ENCODE measurements around the gene PAQR4.

Gene PAQR4

DNA sequence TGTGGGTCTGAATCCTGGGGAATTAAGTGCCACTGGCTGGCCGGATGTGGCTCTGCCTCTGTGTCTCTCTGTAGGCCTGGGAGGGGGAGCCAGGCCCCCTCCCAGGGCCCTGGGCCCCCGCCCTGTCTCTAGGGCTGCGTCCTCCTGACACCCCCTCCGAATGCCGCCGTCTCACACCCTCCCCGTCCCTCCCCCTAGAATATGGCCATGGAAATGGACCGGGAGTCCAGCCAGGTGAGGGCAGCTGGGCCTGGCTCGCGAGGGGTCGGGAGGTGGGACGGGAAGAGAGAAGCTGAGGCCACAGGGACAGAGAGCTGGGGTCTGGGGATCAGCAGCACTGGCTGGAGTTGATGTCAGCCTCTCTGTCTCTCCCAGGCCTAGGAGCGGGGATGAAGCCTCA lies 27.1 kb downstream of the PAQR4 start:
- DNase-seq (ENCODE audit: low read depth): no peak
- no peak overlapping the region for H3K4me3 ChIP-seq (ENCODE audit: low read depth, low read length)
- TF ChIP-seq, protein P1, sequence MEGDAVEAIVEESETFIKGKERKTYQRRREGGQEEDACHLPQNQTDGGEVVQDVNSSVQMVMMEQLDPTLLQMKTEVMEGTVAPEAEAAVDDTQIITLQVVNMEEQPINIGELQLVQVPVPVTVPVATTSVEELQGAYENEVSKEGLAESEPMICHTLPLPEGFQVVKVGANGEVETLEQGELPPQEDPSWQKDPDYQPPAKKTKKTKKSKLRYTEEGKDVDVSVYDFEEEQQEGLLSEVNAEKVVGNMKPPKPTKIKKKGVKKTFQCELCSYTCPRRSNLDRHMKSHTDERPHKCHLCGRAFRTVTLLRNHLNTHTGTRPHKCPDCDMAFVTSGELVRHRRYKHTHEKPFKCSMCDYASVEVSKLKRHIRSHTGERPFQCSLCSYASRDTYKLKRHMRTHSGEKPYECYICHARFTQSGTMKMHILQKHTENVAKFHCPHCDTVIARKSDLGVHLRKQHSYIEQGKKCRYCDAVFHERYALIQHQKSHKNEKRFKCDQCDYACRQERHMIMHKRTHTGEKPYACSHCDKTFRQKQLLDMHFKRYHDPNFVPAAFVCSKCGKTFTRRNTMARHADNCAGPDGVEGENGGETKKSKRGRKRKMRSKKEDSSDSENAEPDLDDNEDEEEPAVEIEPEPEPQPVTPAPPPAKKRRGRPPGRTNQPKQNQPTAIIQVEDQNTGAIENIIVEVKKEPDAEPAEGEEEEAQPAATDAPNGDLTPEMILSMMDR (conservative IDR thresholded peaks at IDR 0.05; ENCODE audit: low read depth, low read length): no peak

GRCh38 chr16:2999929-3000328 lies 30.8 kb downstream of the PAQR4 start:
- no peak overlapping the region for H3K4me3 ChIP-seq (ENCODE audit: low read depth, low read length)
- TF ChIP-seq, protein P1 (conservative IDR thresholded peaks at IDR 0.05; ENCODE audit: low read depth, low read length): no peak
- DNase-seq (ENCODE audit: low read depth): no peak

GRCh38 chr16:3000540-3000939 lies 31.4 kb downstream of the PAQR4 start:
- TF ChIP-seq, protein P1 (conservative IDR thresholded peaks at IDR 0.05; ENCODE audit: low read depth, low read length): no peak
- H3K4me3 ChIP-seq (ENCODE audit: low read depth, low read length): no peak overlapping the region
- no peak for DNase-seq (ENCODE audit: low read depth)

GRCh38 chr16:3001316-3001715 lies 32.2 kb downstream of the PAQR4 start:
- TF ChIP-seq, protein P1 (conservative IDR thresholded peaks at IDR 0.05; ENCODE audit: low read depth, low read length): no peak
- no peak overlapping the region for H3K4me3 ChIP-seq (ENCODE audit: low read depth, low read length)

DNA sequence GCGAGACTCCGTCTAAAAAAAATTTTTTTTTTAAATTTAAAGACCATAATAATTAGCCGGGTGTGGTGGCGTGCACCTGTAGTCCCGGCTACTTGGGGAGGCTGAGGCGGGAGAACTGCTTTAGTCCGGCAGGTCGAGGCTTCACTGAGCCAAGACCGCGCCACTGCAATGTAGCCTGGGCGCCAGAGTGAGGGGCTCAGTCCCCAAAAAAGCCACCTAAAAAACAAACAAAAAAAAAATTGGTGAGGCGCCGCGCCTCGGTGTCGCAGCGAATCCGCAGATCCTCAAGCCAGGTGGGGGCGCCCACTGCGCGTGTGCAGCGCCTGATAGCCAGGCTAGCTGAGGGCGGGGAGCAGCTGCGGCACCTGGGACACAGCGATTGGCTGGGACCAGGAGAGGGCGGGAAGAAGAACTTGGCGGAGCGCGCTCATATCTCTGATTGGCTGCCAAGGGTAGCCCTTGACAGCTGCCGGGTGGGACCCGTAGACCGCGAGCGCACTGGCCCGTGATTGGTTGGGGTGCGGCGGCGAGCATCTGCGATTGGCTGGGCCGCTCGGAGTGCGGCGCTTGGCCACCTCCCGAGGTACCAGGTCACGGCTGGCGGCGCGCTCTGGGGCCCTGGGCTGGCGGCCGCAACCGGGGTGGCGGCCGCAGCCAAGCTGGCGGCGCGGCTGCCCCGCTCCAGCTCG lies 34.6 kb downstream of the PAQR4 start:
- DNase-seq (ENCODE audit: low read depth): peak; percentile 99
- TF ChIP-seq, protein P1 (conservative IDR thresholded peaks at IDR 0.05; ENCODE audit: low read depth, low read length): peak; percentile 46
- H3K4me3 ChIP-seq (ENCODE audit: low read depth, low read length): no peak overlapping the region

More at GRCh38 chr16:3001316-3001715, 32.2 kb downstream of the PAQR4 start:
- no peak for DNase-seq (ENCODE audit: low read depth)

DNA sequence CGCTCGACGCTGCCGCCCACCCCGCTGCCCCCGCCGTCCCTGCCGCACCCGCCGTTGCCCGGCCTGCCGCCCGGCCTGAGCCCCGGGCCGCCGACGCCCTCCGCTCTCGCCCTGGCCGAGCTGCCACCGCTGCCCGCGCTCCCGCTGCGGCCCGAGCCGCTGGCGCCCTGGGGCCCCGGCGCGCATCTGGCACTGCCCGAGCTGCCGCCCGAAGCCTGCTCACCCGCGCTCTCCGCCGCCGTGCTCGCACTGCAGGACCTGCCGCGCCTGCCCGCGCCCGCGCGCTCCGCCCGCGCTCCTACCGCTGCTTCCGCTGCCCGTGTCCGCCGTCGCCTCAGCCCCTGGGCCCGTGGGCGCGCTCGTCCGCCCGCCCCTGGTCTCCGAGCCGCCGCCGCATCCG lies 35.2 kb downstream of the PAQR4 start:
- no peak for DNase-seq (ENCODE audit: low read depth)
- H3K4me3 ChIP-seq (ENCODE audit: low read depth, low read length): no peak overlapping the region
- TF ChIP-seq, protein P1 (conservative IDR thresholded peaks at IDR 0.05; ENCODE audit: low read depth, low read length): no peak

DNA sequence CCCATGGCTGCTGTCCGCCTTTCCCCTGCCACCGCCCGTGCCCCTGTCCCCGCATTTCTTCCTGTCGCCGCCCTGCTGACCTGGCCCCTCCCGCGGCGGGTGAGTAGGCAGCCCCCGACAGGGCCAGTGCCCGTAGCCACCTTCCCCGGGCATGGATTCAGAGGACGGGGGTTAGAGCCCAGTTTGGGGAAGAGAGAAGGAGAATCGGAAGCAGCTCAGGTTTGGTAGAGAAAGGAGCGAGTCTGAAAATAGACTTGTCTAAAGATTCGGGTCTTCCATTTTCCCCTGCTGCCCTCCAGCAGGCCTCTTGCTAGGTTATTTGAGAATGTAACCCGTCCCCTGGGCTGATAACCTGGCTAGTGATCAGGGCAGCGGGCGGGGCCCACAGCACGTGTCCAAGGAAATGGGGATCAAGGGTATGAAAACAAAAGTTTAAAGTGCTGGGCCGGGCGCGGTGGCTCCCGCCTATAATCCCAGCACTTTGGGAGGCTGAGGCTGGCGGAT lies 35.7 kb downstream of the PAQR4 start:
- TF ChIP-seq, protein P1 (conservative IDR thresholded peaks at IDR 0.05; ENCODE audit: low read depth, low read length): no peak
- no peak overlapping the region for H3K4me3 ChIP-seq (ENCODE audit: low read depth, low read length)
- DNase-seq (ENCODE audit: low read depth): no peak
